HCT116 (cell line): ENCODE results near the gene ZC3H15. TPM values are rescaled to one million over a fixed set of nuclear protein-coding genes. Genes with fewer than 3 reads are reported as not detected.

ENCODE experiments used
- ATAC-seq: fragments of 200-7000 bp; cut with Tn5 transposase; 2 replicates; pipeline ENCODE4 v1.9.1; 2020; ENCODE audit warnings: mild to moderate bottlenecking, moderate library complexity
- BruUV-seq: library from RNA; stranded (reverse); fragments of 400-500 nt; replicated peaks from 2 replicates; lab custom pipeline; 2021; lab: Mats Ljungman, UMichigan
- CTCF ChIA-PET: fragments of 300-600 bp; sonication (Branson Sonifier 250); formaldehyde crosslinking; loops from one replicate; lab custom pipeline; 2021; ENCODE audit warnings: antibody characterized with exemption; lab: Charles Lee
- POLR2A ChIA-PET: fragments of 300-600, 350-600 bp; sonication (Branson Sonifier 250); formaldehyde crosslinking; loops from one replicate; lab custom pipeline; 2021; ENCODE audit warnings: antibody characterized with exemption; lab: Charles Lee
- RAD21 ChIA-PET, 2 experiments: fragments of 300-600 bp; sonication (Branson Sonifier 250); formaldehyde crosslinking; loops; one replicate each; lab custom pipeline; 2023; ENCODE audit warnings: low total read pairs in 2 of 2; ENCODE audit not compliant: uncharacterized antibody in 2 of 2, unreplicated experiment in 2 of 2, low non-redundant PET in 1 of 2; lab: Charles Lee
- DNase-seq: peaks from one replicate; pipeline ENCODE4 v3.0.0-alpha.2; 2010; ENCODE audit warnings: low read depth, low spot score
- H2AFZ ChIP-seq: fragments of 200-600 bp; shearing (Covaris generic), sonication (generic); 2 replicates; pipeline ENCODE4 v1.6.1; 2017; ENCODE audit warnings: low read depth, mixed run types, mixed read lengths, antibody characterized with exemption, low read length; ENCODE audit not compliant: poor library complexity, severe bottlenecking
- H3K27ac ChIP-seq: 2 replicates; pipeline ENCODE4 v1.5.1; 2012; ENCODE audit warnings: low read depth, low read length
- H3K27me3 ChIP-seq: fragments of 200-600 bp; sonication (generic); 2 replicates; pipeline ENCODE4 v1.6.1; 2016; ENCODE audit warnings: mixed run types, low read length, mixed read lengths; ENCODE audit not compliant: insufficient read depth
- H3K36me3 ChIP-seq, 2 experiments: fragments of 200-500 bp in 1 of 2; fragments of 200-600 bp in 1 of 2; sonication (Bioruptor generic) in 1 of 2; sonication (generic) in 1 of 2; 2 replicates each; pipeline versions ENCODE4 v1.5.1 to v1.6.1; 2014 to 2016; ENCODE audit warnings: low read length in 2 of 2, inconsistent platforms in 1 of 2, mixed read lengths in 1 of 2, mixed run types in 1 of 2; ENCODE audit not compliant: insufficient read depth in 2 of 2, control insufficient read depth in 1 of 2
- H3K4me1 ChIP-seq, 2 experiments: fragments of 200-600 bp in 1 of 2; sonication (generic) in 1 of 2; 2 replicates each; pipeline versions ENCODE4 v1.5.1 to v1.6.1; 2012 to 2017; ENCODE audit warnings: low read length in 2 of 2, inconsistent platforms in 1 of 2, mild to moderate bottlenecking in 1 of 2, mixed read lengths in 1 of 2, mixed run types in 1 of 2, moderate library complexity in 1 of 2; ENCODE audit not compliant: insufficient read depth in 2 of 2, control insufficient read depth in 1 of 2
- H3K4me2 ChIP-seq: fragments of 200-600 bp; sonication (generic); 2 replicates; pipeline ENCODE4 v1.6.1; 2017; ENCODE audit warnings: mixed run types, low read length, mixed read lengths
- H3K4me3 ChIP-seq, 2 experiments: fragments of 200-600 bp in 1 of 2; sonication (generic) in 1 of 2; replicated peaks in 1 of 2; 2 replicates each; pipeline ENCODE4 v1.5.1; 2011 to 2016; ENCODE audit warnings: low read length in 2 of 2, control low read depth in 1 of 2, low read depth in 1 of 2, mild to moderate bottlenecking in 1 of 2, mixed read lengths in 1 of 2, mixed run types in 1 of 2
- H3K79me2 ChIP-seq: fragments of 200-600 bp; sonication (generic); 2 replicates; pipeline ENCODE4 v1.6.1; 2017; ENCODE audit warnings: mild to moderate bottlenecking, mixed run types, low read length, moderate library complexity, mixed read lengths; ENCODE audit not compliant: insufficient read depth
- H3K9ac ChIP-seq: fragments of 200-600 bp; sonication (generic); 2 replicates; pipeline ENCODE4 v1.6.1; 2016; ENCODE audit warnings: low read length, mixed read lengths
- H3K9me2 ChIP-seq: fragments of 200-600 bp; sonication (generic), shearing (Covaris generic); 2 replicates; pipeline ENCODE4 v1.6.1; 2017; ENCODE audit warnings: mixed run types, mild to moderate bottlenecking, moderate library complexity; ENCODE audit not compliant: insufficient read depth
- H3K9me3 ChIP-seq, 2 experiments: fragments of 200-500 bp in 1 of 2; fragments of 200-600 bp in 1 of 2; sonication (Bioruptor generic) in 1 of 2; sonication (generic) in 1 of 2; 2 replicates each; pipeline ENCODE4 v1.6.1; 2014 to 2017; ENCODE audit warnings: low read length in 2 of 2, mixed read lengths in 2 of 2, inconsistent platforms in 1 of 2, low read depth in 1 of 2, mild to moderate bottlenecking in 1 of 2, mixed run types in 1 of 2, moderate library complexity in 1 of 2; ENCODE audit not compliant: control insufficient read depth in 1 of 2, insufficient read depth in 1 of 2
- H4K20me1 ChIP-seq: fragments of 200-600 bp; sonication (generic), shearing (Covaris generic); 2 replicates; pipeline ENCODE4 v1.6.1; 2017; ENCODE audit warnings: mixed run types, mild to moderate bottlenecking, moderate library complexity; ENCODE audit not compliant: insufficient read depth
- CEBPB ChIP-seq: IDR thresholded peaks from 2 replicates; pipeline ENCODE4 v1.6.1; 2012; ENCODE audit warnings: low read depth
- CTCF ChIP-seq, 3 experiments: fragments of 200-600 bp in 1 of 3; sonication (generic) in 1 of 3; IDR thresholded peaks in 2 of 3; conservative IDR thresholded peaks in 1 of 3; 2 replicates each; pipeline ENCODE4 v1.5.1; 2012 to 2017; ENCODE audit warnings: low read depth in 2 of 3, low read length in 2 of 3, antibody characterized with exemption in 1 of 3, borderline replicate concordance in 1 of 3, control low read depth in 1 of 3, mild to moderate bottlenecking in 1 of 3, mixed read lengths in 1 of 3, mixed run types in 1 of 3, moderate library complexity in 1 of 3; ENCODE audit not compliant: insufficient read depth in 1 of 3
- ELF1 ChIP-seq: IDR thresholded peaks from 2 replicates; pipeline ENCODE4 v1.6.1; 2012; ENCODE audit warnings: low read depth, borderline replicate concordance
- FOSL1 ChIP-seq: IDR thresholded peaks from 2 replicates; pipeline ENCODE4 v1.6.1; 2012; ENCODE audit warnings: low read depth
- JUND ChIP-seq: IDR thresholded peaks from 2 replicates; pipeline ENCODE4 v1.6.1; 2012
- POLR2A ChIP-seq: IDR thresholded peaks from 2 replicates; pipeline ENCODE4 v1.7.0; 2011; ENCODE audit warnings: borderline replicate concordance; ENCODE audit not compliant: insufficient read depth, insufficient read length; ENCODE audit errors: extremely low read depth
- SRF ChIP-seq: IDR thresholded peaks from 2 replicates; pipeline ENCODE4 v1.6.1; 2012; ENCODE audit warnings: low read depth
- YY1 ChIP-seq: IDR thresholded peaks from 2 replicates; pipeline ENCODE4 v1.6.1; 2011; ENCODE audit warnings: low read length, low read depth, moderate library complexity, mild to moderate bottlenecking; ENCODE audit not compliant: insufficient replicate concordance; ENCODE audit errors: extremely low read depth
- ZNF274 ChIP-seq: fragments of 200-500 bp; sonication (Bioruptor generic); IDR thresholded peaks from 2 replicates; pipeline ENCODE4 v1.6.1; 2014; ENCODE audit warnings: mild to moderate bottlenecking, low read depth, low read length, inconsistent platforms
- intact Hi-C: fragments of 100-400 bp; cut with micrococcal nuclease; formaldehyde crosslinking; loops from 2 replicates; pipeline ENCODE4 v1.10.0; 2022
- total RNA-seq: library from RNA; stranded (reverse); gene quantifications from one replicate; pipeline ENCODE4 v1.2.1, GENCODE V29; 2021; ENCODE audit not compliant: unreplicated experiment
- TF ChIP-seq, protein P1 (sequence below): IDR thresholded peaks from 2 replicates; pipeline ENCODE4 v1.6.1; 2012
- TF ChIP-seq, protein P2 (sequence below): IDR thresholded peaks from 2 replicates; pipeline ENCODE4 v1.6.1; 2011; ENCODE audit warnings: mild to moderate bottlenecking, low read length, moderate library complexity; ENCODE audit not compliant: insufficient replicate concordance; ENCODE audit errors: extremely low read depth

Gene ZC3H15
- total RNA-seq, 1 experiment from 2014 or later: 75.2 TPM

DNA sequence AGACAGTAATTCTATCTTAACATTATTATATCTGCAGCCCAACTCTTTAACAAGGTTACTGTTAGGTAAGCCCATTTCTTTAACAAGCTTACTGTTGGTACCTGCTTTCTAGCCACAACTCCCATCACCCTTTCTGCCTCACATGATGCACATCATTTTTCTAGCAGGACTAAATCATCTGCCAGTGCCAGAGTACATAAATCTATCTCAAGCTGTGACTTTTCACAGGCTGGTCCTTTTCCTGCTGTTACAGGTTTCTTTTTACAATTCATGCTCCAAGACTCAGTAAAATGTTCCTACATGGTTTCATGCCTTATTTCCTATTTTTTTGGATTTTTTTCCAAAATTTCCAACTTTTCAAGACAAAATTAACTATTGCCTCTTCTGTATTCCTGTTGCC is 30.4 kb upstream of the ZC3H15 start:
- Histone ChIP-seq H3K9me3 (no peaks in the 10 kb centered on the region), H4K20me1 (no peaks in the 10 kb centered on the region), H3K4me1 (no peaks in the 10 kb centered on the region), H3K27me3 (no peaks in the 10 kb centered on the region), H3K79me2 (no peaks in the 10 kb centered on the region), H3K9ac (no peak overlapping the region), H3K4me3 (no peak overlapping the region), H3K9me2 (no peaks in the 10 kb centered on the region), H3K27ac (no peak overlapping the region)
- intact Hi-C loops: loop anchor here (10.0 kb wide), 2 partner anchors 471 to 851 kb away; no protein-coding TSS in a partner anchor
- DNase-seq (no peak), ATAC-seq (no peak)
- RAD21 ChIA-PET: no interaction called here
- no TSS peak for BruUV-seq
- no peak for TF ChIP-seq SRF
- TF ChIP-seq, all 23 proteins: peak for 0
- Histone ChIP-seq H2AFZ (no peak overlapping the region), H3K4me2 (no peak overlapping the region), H3K36me3 (no peaks in the 10 kb centered on the region)
- CTCF ChIA-PET: no interaction called here
- POLR2A ChIA-PET: no interaction called here

GRCh38 chr2:186456941-186457340 is 29.1 kb upstream of the ZC3H15 start:
- ChIA-PET RAD21 (no interaction called here), CTCF (no interaction called here), POLR2A (no interaction called here)
- BruUV-seq: no TSS peak
- Histone ChIP-seq H3K4me3 (no peak overlapping the region), H4K20me1 (no peaks in the 10 kb centered on the region), H3K36me3 (no peaks in the 10 kb centered on the region), H3K9ac (no peak overlapping the region), H3K4me2 (no peak overlapping the region), H3K4me1 (no peaks in the 10 kb centered on the region), H3K27me3 (no peaks in the 10 kb centered on the region), H3K9me3 (no peaks in the 10 kb centered on the region), H2AFZ (no peak overlapping the region), H3K9me2 (no peaks in the 10 kb centered on the region), H3K27ac (no peak overlapping the region), H3K79me2 (no peaks in the 10 kb centered on the region)
- ATAC-seq: no peak
- TF ChIP-seq YY1: no peak
- no peak for TF ChIP-seq CTCF (IDR thresholded peaks at IDR 0.05 in 2 of 3, conservative IDR thresholded peaks at IDR 0.05 in 1 of 3; ENCODE audit: borderline replicate concordance in 1 of 3, insufficient read depth in 1 of 3, low read depth in 2 of 3, low read length in 2 of 3)
- TF ChIP-seq, protein P1, sequence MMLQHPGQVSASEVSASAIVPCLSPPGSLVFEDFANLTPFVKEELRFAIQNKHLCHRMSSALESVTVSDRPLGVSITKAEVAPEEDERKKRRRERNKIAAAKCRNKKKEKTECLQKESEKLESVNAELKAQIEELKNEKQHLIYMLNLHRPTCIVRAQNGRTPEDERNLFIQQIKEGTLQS: no peak
- TF ChIP-seq CEBPB: no peak
- TF ChIP-seq FOSL1: no peak
- no peak for TF ChIP-seq ELF1
- no peak for TF ChIP-seq JUND
- TF ChIP-seq, protein P2, sequence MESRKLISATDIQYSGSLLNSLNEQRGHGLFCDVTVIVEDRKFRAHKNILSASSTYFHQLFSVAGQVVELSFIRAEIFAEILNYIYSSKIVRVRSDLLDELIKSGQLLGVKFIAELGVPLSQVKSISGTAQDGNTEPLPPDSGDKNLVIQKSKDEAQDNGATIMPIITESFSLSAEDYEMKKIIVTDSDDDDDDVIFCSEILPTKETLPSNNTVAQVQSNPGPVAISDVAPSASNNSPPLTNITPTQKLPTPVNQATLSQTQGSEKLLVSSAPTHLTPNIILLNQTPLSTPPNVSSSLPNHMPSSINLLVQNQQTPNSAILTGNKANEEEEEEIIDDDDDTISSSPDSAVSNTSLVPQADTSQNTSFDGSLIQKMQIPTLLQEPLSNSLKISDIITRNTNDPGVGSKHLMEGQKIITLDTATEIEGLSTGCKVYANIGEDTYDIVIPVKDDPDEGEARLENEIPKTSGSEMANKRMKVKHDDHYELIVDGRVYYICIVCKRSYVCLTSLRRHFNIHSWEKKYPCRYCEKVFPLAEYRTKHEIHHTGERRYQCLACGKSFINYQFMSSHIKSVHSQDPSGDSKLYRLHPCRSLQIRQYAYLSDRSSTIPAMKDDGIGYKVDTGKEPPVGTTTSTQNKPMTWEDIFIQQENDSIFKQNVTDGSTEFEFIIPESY: no peak
- no peak for TF ChIP-seq POLR2A
- no peak for TF ChIP-seq ZNF274
- intact Hi-C loops: loop anchor here (10.0 kb wide), 2 partner anchors 472 to 852 kb away; no protein-coding TSS in a partner anchor
- DNase-seq: no peak
